Choroid plexus epithelial cell (primary cell): Measurements from ENCODE around the gene ATL1.
"Not testable (repeated sequence)": the region's sequence is repeated elsewhere in the genome, so short reads cannot be mapped to it uniquely, and the experiment has no call there.

Experiments used
- DNase-seq: peaks from one replicate; pipeline ENCODE4 v3.0.0-alpha.2; 2010; ENCODE audit warnings: low read depth
- H3K4me3 ChIP-seq: 2 replicates; pipeline ENCODE4 v1.5.1; 2011; ENCODE audit warnings: low read depth, mild to moderate bottlenecking, control low read depth, low read length, moderate library complexity
- CTCF ChIP-seq: conservative IDR thresholded peaks from 2 replicates; pipeline ENCODE4 v1.5.1; 2011; ENCODE audit warnings: low read depth, mild to moderate bottlenecking, control low read depth, inconsistent platforms, low read length, moderate library complexity

Gene ATL1

DNA sequence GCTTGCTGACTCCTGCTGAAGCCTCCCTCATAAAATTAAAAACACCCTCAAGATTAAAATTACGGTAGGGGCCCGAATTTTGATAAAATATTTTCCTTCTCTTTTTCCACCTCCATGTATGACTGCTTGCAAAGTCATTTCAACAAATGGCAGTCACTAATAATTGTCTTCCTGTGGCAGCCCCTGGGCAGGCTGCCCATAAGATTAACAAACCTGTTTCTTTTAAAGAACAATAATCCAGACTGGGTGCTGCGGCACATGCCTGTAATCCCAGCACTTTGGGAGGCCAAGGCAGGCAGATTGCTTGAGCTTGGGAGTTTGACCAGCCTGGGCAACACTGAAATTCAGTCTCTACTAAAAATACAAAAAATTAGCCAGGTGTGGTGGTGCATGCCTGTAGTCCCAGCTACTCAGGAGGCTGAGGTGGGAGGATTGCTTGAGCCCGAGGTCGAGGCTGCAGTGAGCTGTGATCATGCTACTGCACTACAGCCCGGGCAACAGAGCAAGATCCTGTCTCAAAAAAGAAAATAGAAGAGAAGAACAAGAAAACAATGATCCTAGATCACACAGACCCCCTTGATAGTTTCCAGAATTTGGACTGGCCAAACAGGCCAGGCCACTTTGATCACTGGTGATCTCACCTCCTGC is 99.5 kb downstream of the ATL1 start:
- TF ChIP-seq CTCF: no peak
- no peak for DNase-seq
- H3K4me3 ChIP-seq: no peak overlapping the region

DNA sequence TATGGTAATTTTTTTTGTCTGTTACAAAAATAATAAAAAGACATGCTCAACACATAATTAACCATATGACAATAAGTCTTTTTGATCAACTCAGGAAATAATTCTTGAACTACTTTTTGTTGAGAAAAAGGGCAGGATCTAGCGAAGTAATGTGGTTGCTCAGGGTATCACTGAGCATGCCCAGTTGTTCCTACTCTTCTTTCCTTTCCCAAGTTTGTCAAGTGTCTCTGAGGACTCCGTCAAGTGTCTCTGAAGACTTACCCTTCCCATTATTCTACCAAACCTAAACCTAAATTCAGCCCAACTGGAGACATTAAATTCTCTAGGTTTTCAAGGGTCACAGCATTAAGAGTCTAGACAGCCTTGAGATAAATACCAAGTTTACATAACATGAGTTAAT is 104.6 kb downstream of the ATL1 start:
- not testable (repeated sequence) for H3K4me3 ChIP-seq

GRCh38 chr14:50665300-50665699 is 105.4 kb downstream of the ATL1 start:
- not testable (repeated sequence) for DNase-seq, H3K4me3 ChIP-seq

More for the DNA sequence above, 104.6 kb downstream of the ATL1 start:
- DNase-seq: not testable (repeated sequence)

- H3K4me3 ChIP-seq: peak overlapping the region; percentile 78
- no peak for TF ChIP-seq CTCF
- DNase-seq: peak; percentile 83
Observed at GRCh38 chr14:50666772-50667683, 107.1 kb downstream of the ATL1 start.

- no peak for DNase-seq
- no peak for TF ChIP-seq CTCF
Observed at GRCh38 chr14:50667684-50667995, 107.7 kb downstream of the ATL1 start.

GRCh38 chr14:50667996-50668825 is 108.3 kb downstream of the ATL1 start, which contains the start of gene SAV1:
Gene SAV1 (minus strand): TSS chr14:50668306. CDS start chr14:50667967, 339 bp downstream.
- H3K4me3 ChIP-seq: peak within 1 kb of the TSS; percentile 78
- peak; percentile 86 for DNase-seq
- no peak for TF ChIP-seq CTCF

More at GRCh38 chr14:50667684-50667995, 107.7 kb downstream of the ATL1 start:
- H3K4me3 ChIP-seq: peak overlapping the region; percentile 78

GRCh38 chr14:50668826-50669143 is 108.8 kb downstream of the ATL1 start:
- DNase-seq: no peak
- TF ChIP-seq CTCF: no peak
- peak overlapping the region; percentile 78 for H3K4me3 ChIP-seq
